Ovary (tissue), 9 donors: Measurements from ENCODE around the gene BLOC1S6. TPM values are rescaled to one million over a fixed set of nuclear protein-coding genes. Genes with fewer than 3 reads are reported as not detected.

ENCODE experiments used
- DNase-seq, 5 donors: peaks; one replicate each; pipeline ENCODE4 v3.0.0-alpha.2; 2019 to 2020
- H3K27ac ChIP-seq, 2 donors: fragments of 200-600 bp; one replicate each; pipeline versions ENCODE4 v1.5.1 to v1.8.0; 2019 to 2022
- H3K27me3 ChIP-seq: fragments of 200-600 bp; one replicate; pipeline ENCODE4 v1.8.0; 2022
- H3K36me3 ChIP-seq: fragments of 200-600 bp; sonication (generic); one replicate; pipeline ENCODE4 v1.5.1; 2019
- H3K4me1 ChIP-seq: one replicate; pipeline ENCODE4 v1.8.1; 2013; ENCODE audit warnings: mild to moderate bottlenecking, moderate library complexity; ENCODE audit not compliant: insufficient read depth
- H3K4me3 ChIP-seq: fragments of 200-600 bp; sonication (generic); one replicate; pipeline ENCODE4 v1.5.1; 2017
- H3K9me3 ChIP-seq, 2 donors: fragments of 200-600 bp in 1 of 2; sonication (generic) in 1 of 2; one replicate each; pipeline versions ENCODE4 v1.5.1 to v1.8.1; 2013 to 2019; ENCODE audit warnings: mild to moderate bottlenecking in 1 of 2, moderate library complexity in 1 of 2
- CTCF ChIP-seq, 3 donors: fragments of 450-650 bp in 2 of 3; fragments of 200-600 bp in 1 of 3; IDR thresholded peaks; one replicate each; pipeline versions ENCODE4 v1.5.1 to v1.8.0; 2016 to 2022; ENCODE audit warnings: antibody characterized with exemption in 3 of 3, mild to moderate bottlenecking in 1 of 3
- EP300 ChIP-seq: sonication (generic); formaldehyde crosslinking; IDR thresholded peaks from one replicate; pipeline ENCODE4 v1.6.1; 2017; ENCODE audit warnings: antibody characterized with exemption
- POLR2A ChIP-seq: fragments of 450-650 bp; IDR thresholded peaks from one replicate; pipeline ENCODE4 v1.6.1; 2017; ENCODE audit warnings: antibody characterized with exemption, mild to moderate bottlenecking, moderate library complexity
- WGBS, 3 donors: extraction: QIAGEN DNeasy Blood & Tissue Kit in 1 of 3; methylation state at CpG; one replicate each; pipeline versions ENCODE4 v1.1.5 to v1.1.7; 2013 to 2017; 5-methylcytosine and 5-hydroxymethylcytosine counted together
- intact Hi-C, 4 donors: fragments of 100-400 bp; cut with DNase I; formaldehyde crosslinking; loops; one replicate each; pipeline versions ENCODE4 v1.11.0 to v1.15.1; 2022 to 2023
- polyA plus RNA-seq, 2 donors: library from polyadenylated mRNA; stranded (reverse); fragments of 200-250 nt in 1 of 2; fragments of 350-450 nt in 1 of 2; fragmentation: Illumina TruSeq in 1 of 2; extraction: RNeasy Lipid Tissue Mini Kit (QIAGEN cat#74804) in 1 of 2; gene quantifications; one replicate each; pipeline ENCODE4 v1.2.3, GENCODE V29; 2013 to 2014
- total RNA-seq, 7 donors: library from RNA; depleted of rRNA in 2 of 7; stranded (reverse); fragments of >200 nt in 2 of 7; fragmentation: NEBNext Ultra II Directional in 3 of 7; extraction: Animal tissue kit (Norgen Biotek cat#: 25700) in 3 of 7; gene quantifications; one replicate each; pipeline versions ENCODE4 v1.1.0 to v1.2.4, GENCODE V29; 2016 to 2023
- donor health status: DM: no; HTN: no; CAD: no; lungs with moderate emphysema.
- donor health status: DM: no; HTN: no; CAD: no.
- donor health status: Bipolar disorder and iron deficiency.
- donor health status: DM: yes; HTN: yes; CAD: no.
- donor health status: DM: no; HTN: no; CAD: no.
- donor health status: DM: yes; HTN: yes; CAD: no.

The BLOC1S6 gene
- total and polyA plus RNA-seq, 9 donors: 28.8 to 58.3 (median 46.1) TPM

DNA sequence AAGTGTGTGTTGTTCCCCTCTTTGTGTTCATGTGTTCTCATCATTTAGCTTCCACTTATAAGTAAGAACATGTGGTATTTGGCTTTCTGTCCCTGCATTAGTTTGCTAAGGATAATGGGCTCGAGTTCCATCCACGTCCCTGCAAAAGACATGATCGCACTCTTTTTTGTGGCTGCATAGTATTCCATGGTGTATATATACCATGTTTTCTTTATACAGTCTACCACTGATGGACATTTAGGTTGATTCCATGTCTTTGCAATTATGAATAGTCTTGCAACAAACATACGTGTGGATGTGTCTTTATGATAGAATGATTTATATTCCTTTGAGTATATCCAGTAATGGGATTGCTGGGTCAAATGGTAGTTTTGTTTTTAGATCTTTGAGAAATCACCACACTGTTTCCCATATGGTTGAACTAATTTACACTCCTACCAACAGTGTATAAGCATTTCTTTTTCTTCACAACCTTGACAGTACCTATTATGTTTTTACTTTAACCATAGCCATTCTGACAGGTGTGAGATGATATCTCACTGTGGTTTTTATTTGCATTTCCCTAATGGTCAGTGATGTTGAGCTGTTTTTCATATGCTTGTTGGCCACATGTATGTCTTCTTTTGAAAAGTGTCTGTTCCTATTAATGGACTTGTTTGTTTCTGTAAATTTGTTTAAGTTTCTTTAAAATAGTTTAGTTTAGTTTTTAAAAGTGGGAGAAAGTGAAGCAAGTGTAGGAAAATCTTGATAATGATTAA, 42.7 kb upstream of the BLOC1S6 start:
- no peak for TF ChIP-seq CTCF (IDR thresholded peaks at IDR 0.05)
- no peak for TF ChIP-seq EP300
- TF ChIP-seq POLR2A: no peak
- no peaks in the 10 kb centered on the region for H3K27me3 ChIP-seq
- H3K36me3 ChIP-seq: no peaks in the 10 kb centered on the region
- intact Hi-C loops: no loop called here
- H3K4me1 ChIP-seq: no peaks in the 10 kb centered on the region
- H3K27ac ChIP-seq: no peak overlapping the region
- H3K4me3 ChIP-seq: no peak overlapping the region
- 85 to 88% (median 87%) methylated on average over 4 of the region's 4 CpGs for WGBS, 3 donors
- H3K9me3 ChIP-seq: no peaks in the 10 kb centered on the region
- DNase-seq: no peak

DNA sequence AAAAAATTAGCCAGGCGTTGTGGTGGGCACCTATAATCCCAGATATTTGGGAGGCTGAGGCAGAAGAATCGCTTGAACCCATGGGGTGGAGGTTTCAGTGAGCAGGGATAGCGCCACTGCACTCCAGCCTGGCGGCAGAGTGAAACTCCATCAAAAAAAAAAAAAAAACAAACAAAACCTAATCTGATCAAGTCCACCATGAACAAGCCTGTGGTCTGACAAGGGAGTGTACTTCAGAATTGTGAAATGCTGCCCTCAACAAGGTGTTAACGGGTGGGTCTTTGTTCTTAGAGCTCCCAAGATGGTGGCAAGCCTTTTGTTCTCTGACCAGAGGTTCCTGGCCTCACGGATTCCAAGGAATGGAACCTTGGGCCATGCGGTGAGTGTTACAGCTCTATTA, 40.4 kb upstream of the BLOC1S6 start:
- no peak overlapping the region for H3K27ac ChIP-seq
- H3K4me3 ChIP-seq: no peak overlapping the region
- no peaks in the 10 kb centered on the region for H3K9me3 ChIP-seq
- no peak for DNase-seq
- no peaks in the 10 kb centered on the region for H3K27me3 ChIP-seq
- 87 to 92% (median 91%) methylated on average over 7 of the region's 7 CpGs for WGBS, 3 donors
- intact Hi-C loops: no loop called here
- TF ChIP-seq EP300: no peak
- H3K36me3 ChIP-seq: no peaks in the 10 kb centered on the region
- H3K4me1 ChIP-seq: no peaks in the 10 kb centered on the region

DNA sequence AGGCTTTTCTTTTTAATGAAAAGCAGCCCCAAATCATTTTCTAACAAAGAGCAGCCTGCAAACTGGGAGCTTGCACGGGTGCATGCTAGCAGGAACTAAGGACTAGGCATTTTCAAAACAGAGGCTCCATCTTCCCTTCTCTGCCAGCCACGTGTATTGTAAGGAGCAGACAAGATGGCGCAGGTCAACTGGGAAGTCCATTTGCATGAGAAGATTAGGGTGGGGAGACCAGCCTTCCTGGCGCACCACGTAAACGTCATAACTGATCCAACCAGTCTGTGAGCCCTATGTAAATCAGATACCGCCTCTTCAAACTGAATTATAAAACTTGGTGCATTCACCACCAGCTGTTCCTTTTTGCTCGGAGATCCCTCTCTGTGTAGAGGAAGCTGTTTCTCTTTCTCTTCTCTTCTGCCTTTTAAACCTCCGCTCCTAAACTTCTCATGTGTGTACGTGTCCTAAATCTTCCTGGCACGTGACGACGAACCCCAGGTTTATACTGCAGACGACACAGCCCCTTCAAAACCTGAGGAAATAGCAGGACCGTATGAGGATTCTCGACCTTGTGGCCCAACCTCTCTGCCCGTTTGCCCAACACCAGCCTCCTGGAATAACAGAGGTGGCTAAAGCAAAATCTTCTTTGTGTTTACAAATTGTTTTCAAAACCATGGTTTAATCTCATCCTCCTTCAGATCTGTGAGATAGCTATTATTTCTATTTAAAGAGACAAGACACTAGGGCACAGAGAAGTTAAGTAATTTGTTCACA, 38.2 kb upstream of the BLOC1S6 start:
- Histone ChIP-seq H3K27ac (no peak overlapping the region), H3K27me3 (no peaks in the 10 kb centered on the region), H3K4me3 (no peak overlapping the region), H3K9me3 (no peaks in the 10 kb centered on the region), H3K36me3 (no peaks in the 10 kb centered on the region), H3K4me1 (no peaks in the 10 kb centered on the region)
- intact Hi-C loops: no loop called here
- 68 to 78% (median 73%) methylated on average over 17 of the region's 17 CpGs for WGBS, 3 donors
- DNase-seq: no peak
- TF ChIP-seq CTCF (IDR thresholded peaks at IDR 0.05): no peak
- no peak for TF ChIP-seq POLR2A
- no peak for TF ChIP-seq EP300

DNA sequence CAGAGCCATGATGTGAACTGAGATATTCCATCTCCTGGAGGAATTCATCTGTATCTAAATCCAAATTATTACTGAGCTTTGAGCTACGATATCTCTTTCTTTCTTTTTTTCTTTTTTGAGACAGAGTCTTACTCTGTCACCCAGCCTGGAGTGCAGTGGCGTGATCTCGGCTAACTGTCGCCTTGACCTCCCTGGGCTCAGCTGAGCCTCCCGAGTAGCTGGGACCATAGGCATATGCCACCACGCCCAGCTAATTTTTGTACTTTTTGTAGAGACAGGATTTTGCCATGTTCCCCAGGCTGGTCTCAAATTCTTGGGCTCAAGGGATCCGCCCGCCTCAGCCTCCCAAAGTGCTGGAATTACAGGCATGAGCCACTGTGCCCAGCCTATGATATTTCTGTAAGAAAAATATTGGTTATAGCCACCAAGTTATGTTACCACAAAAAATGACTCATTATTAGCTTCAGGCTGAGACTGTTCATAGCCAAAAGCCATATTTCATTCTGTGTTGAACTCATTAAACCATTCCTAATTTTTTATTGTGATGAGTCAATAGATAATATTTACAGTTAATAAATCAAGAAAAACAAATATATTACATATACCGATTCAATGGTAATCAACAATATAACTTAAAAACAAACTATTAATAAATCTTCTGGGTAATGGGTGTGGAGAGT, 37.5 kb upstream of the BLOC1S6 start:
- DNase-seq: no peak
- no peak for TF ChIP-seq POLR2A
- no peak for TF ChIP-seq EP300
- TF ChIP-seq CTCF (IDR thresholded peaks at IDR 0.05): no peak
- Histone ChIP-seq H3K27ac (no peak overlapping the region), H3K9me3 (no peaks in the 10 kb centered on the region), H3K4me1 (no peaks in the 10 kb centered on the region), H3K4me3 (no peak overlapping the region), H3K27me3 (no peaks in the 10 kb centered on the region), H3K36me3 (no peaks in the 10 kb centered on the region)
- intact Hi-C loops: no loop called here
- WGBS, 3 donors: 79 to 86% (median 81%) methylated on average over 9 of the region's 9 CpGs
